Measurements from ENCODE around the gene PCNX2.

Gene PCNX2

DNA sequence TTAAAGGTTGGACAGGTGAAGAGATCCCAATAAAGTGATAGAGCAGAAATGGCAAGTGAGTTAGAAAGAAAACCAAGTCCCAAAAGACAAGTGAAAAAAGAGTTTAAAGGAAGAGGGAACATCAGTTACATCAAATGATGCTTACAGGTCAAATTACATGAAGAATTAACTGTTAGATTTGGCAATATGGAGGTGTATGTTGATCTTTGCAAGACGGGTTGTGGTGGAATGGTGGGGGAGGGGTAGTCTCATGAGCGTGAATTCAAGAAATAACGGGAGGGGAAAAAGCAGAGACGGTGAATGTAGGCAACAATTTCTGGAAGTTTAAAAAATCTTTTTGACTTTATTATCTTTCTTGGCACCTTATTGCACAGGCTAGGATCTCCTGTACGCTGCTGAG lies 268.5 kb downstream of the PCNX2 start:
- no peak overlapping the region for H3K23ac ChIP-seq (ENCODE audit: low read length)
- no peaks in the 10 kb centered on the region for H3K79me1 ChIP-seq (ENCODE audit: low read length)
- H2BK15ac ChIP-seq (replicated peaks; ENCODE audit: low read depth) = no peak overlapping the region
- no peaks in the 10 kb centered on the region for H3K27me3 ChIP-seq (ENCODE audit: insufficient read depth, low read length, poor library complexity)
- no peak overlapping the region for H3K4me2 ChIP-seq (ENCODE audit: low read length)
- no peak overlapping the region for H2AK5ac ChIP-seq (ENCODE audit: low read length)
- no peak overlapping the region for H2BK120ac ChIP-seq (ENCODE audit: low read depth, low read length)
- no peak overlapping the region for H4K8ac ChIP-seq (ENCODE audit: low read depth, low read length)
- H3K56ac ChIP-seq (ENCODE audit: low read length) = no peak overlapping the region
- no peaks in the 10 kb centered on the region for H3K79me2 ChIP-seq (ENCODE audit: control insufficient read depth, insufficient read depth, low read length)
- no peaks in the 10 kb centered on the region for H3K4me1 ChIP-seq (ENCODE audit: control insufficient read depth, low read depth, low read length)
- no peak overlapping the region for H2BK5ac ChIP-seq (ENCODE audit: low read length)
- WGBS (ENCODE audit: extremely low coverage, insufficient coverage, low lambda C conversion rate) = 100% methylated on average over 2 of the region's 5 CpGs
- no peak overlapping the region for H3K18ac ChIP-seq (ENCODE audit: low read length)
- H3K4ac ChIP-seq (ENCODE audit: low read depth, low read length) = no peak overlapping the region
- no peak overlapping the region for H3K27ac ChIP-seq (ENCODE audit: low read depth, low read length)
- H3K9ac ChIP-seq (ENCODE audit: low read length) = no peak overlapping the region
- H3K36me3 ChIP-seq (ENCODE audit: control insufficient read depth, insufficient read depth, low read length) = no peaks in the 10 kb centered on the region
- DNase-seq = no peak
- H4K5ac ChIP-seq (ENCODE audit: low read length) = no peak overlapping the region
- no peak overlapping the region for H3K4me3 ChIP-seq (ENCODE audit: low read length)

DNA sequence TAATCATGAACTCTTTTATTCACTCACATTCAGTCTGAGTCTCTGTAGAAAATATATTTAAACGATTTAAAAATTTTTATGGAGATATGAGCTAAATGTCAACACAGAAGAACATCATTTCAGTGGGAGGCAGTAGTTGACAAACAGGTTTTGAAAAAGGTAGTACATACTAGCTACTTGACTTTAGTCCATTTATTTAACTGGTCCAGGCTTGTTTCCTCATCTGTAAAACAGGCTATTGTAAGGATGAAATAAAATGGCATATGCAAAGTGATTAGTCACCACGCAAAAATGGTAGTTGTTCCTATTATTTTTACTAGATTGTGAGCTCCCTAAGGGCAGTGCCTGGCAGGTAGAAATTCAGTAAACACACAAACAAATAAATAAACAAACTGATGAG lies 270.0 kb downstream of the PCNX2 start:
- WGBS (ENCODE audit: extremely low coverage, insufficient coverage, low lambda C conversion rate) = no CpG with 5 or more reads among the region's 2 CpGs
- H3K4ac ChIP-seq (ENCODE audit: low read depth, low read length) = no peak overlapping the region
- no peak overlapping the region for H3K4me3 ChIP-seq (ENCODE audit: low read length)
- H2BK5ac ChIP-seq (ENCODE audit: low read length) = no peak overlapping the region
- H3K18ac ChIP-seq (ENCODE audit: low read length) = no peak overlapping the region
- H3K79me2 ChIP-seq (ENCODE audit: control insufficient read depth, insufficient read depth, low read length) = no peaks in the 10 kb centered on the region
- H4K5ac ChIP-seq (ENCODE audit: low read length) = no peak overlapping the region
- H3K4me2 ChIP-seq (ENCODE audit: low read length) = no peak overlapping the region
- peak; percentile 50 for DNase-seq
- H3K79me1 ChIP-seq (ENCODE audit: low read length) = no peaks in the 10 kb centered on the region
- H2BK120ac ChIP-seq (ENCODE audit: low read depth, low read length) = no peak overlapping the region
- H3K27me3 ChIP-seq (ENCODE audit: insufficient read depth, low read length, poor library complexity) = no peaks in the 10 kb centered on the region
- H4K8ac ChIP-seq (ENCODE audit: low read depth, low read length) = no peak overlapping the region
- H2AK5ac ChIP-seq (ENCODE audit: low read length) = no peak overlapping the region
- no peak overlapping the region for H3K27ac ChIP-seq (ENCODE audit: low read depth, low read length)
- H2BK15ac ChIP-seq (replicated peaks; ENCODE audit: low read depth) = no peak overlapping the region
- no peak overlapping the region for H3K56ac ChIP-seq (ENCODE audit: low read length)
- no peak overlapping the region for H3K9ac ChIP-seq (ENCODE audit: low read length)
- H3K23ac ChIP-seq (ENCODE audit: low read length) = no peak overlapping the region
- no peaks in the 10 kb centered on the region for H3K36me3 ChIP-seq (ENCODE audit: control insufficient read depth, insufficient read depth, low read length)
- H3K4me1 ChIP-seq (ENCODE audit: control insufficient read depth, low read depth, low read length) = peaks cover 6% of the 10 kb centered on the region

DNA sequence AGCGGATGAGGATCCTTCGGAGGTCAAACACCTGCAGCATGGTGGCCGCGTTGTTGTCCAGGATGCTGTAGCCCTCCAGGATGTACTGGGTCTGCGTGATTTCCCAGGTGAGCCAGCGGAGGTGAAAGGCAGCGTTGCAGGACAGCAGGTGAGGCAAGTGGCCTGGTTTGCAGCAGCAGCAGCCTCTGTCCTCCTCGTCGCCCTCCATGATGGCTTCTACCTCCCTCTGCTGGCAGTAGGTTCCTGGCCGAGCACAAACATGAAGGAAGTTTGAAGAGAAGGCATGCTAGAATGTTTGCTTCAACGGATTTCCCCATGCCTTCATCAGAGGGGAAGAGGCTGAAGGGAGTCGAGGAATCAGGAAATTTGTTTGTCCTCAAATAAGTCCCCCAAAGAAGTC lies 270.4 kb downstream of the PCNX2 start:
- H3K4me3 ChIP-seq (ENCODE audit: low read length) = no peak overlapping the region
- H4K8ac ChIP-seq (ENCODE audit: low read depth, low read length) = no peak overlapping the region
- H3K56ac ChIP-seq (ENCODE audit: low read length) = no peak overlapping the region
- H3K23ac ChIP-seq (ENCODE audit: low read length) = no peak overlapping the region
- H2BK5ac ChIP-seq (ENCODE audit: low read length) = no peak overlapping the region
- H3K36me3 ChIP-seq (ENCODE audit: control insufficient read depth, insufficient read depth, low read length) = no peaks in the 10 kb centered on the region
- H3K79me1 ChIP-seq (ENCODE audit: low read length) = no peaks in the 10 kb centered on the region
- WGBS (ENCODE audit: extremely low coverage, insufficient coverage, low lambda C conversion rate) = no CpG with 5 or more reads among the region's 12 CpGs
- DNase-seq = peak; percentile 90
- H3K79me2 ChIP-seq (ENCODE audit: control insufficient read depth, insufficient read depth, low read length) = no peaks in the 10 kb centered on the region
- H3K27me3 ChIP-seq (ENCODE audit: insufficient read depth, low read length, poor library complexity) = no peaks in the 10 kb centered on the region
- no peak overlapping the region for H4K5ac ChIP-seq (ENCODE audit: low read length)
- H2AK5ac ChIP-seq (ENCODE audit: low read length) = no peak overlapping the region
- no peak overlapping the region for H3K18ac ChIP-seq (ENCODE audit: low read length)
- H3K4ac ChIP-seq (ENCODE audit: low read depth, low read length) = no peak overlapping the region
- no peak overlapping the region for H3K27ac ChIP-seq (ENCODE audit: low read depth, low read length)
- peaks cover 8% of the 10 kb centered on the region for H3K4me1 ChIP-seq (ENCODE audit: control insufficient read depth, low read depth, low read length)
- no peak overlapping the region for H2BK120ac ChIP-seq (ENCODE audit: low read depth, low read length)
- H2BK15ac ChIP-seq (replicated peaks; ENCODE audit: low read depth) = no peak overlapping the region
- H3K4me2 ChIP-seq (ENCODE audit: low read length) = no peak overlapping the region
- H3K9ac ChIP-seq (ENCODE audit: low read length) = no peak overlapping the region

DNA sequence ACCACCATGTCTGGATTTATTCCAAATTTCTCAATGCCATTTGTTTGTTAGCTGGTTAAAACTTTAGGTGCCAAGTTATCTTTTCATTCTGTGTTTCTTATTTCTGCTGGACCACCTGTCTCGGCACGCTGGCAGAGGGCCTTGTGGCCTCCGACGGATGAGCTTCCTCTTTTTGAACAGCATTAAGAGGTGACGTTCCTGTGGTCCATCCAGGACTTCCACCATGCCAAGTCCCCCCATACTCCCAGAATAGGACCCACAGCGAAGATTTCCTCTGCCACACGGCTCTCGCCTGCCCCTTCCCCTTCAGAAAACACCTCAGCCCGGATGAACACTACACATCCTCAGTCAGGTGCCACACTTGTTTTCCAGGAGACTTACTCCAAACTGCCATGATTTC lies 271.3 kb downstream of the PCNX2 start:
- Histone ChIP-seq H3K79me2 (ENCODE audit: control insufficient read depth, insufficient read depth, low read length) (no peaks in the 10 kb centered on the region), H3K4ac (ENCODE audit: low read depth, low read length) (no peak overlapping the region), H2BK15ac (replicated peaks; ENCODE audit: low read depth) (no peak overlapping the region), H3K4me2 (ENCODE audit: low read length) (no peak overlapping the region), H3K4me3 (ENCODE audit: low read length) (no peak overlapping the region), H3K27ac (ENCODE audit: low read depth, low read length) (no peak overlapping the region), H3K36me3 (ENCODE audit: control insufficient read depth, insufficient read depth, low read length) (no peaks in the 10 kb centered on the region), H4K5ac (ENCODE audit: low read length) (no peak overlapping the region), H3K27me3 (ENCODE audit: insufficient read depth, low read length, poor library complexity) (no peaks in the 10 kb centered on the region), H4K8ac (ENCODE audit: low read depth, low read length) (no peak overlapping the region), H2BK5ac (ENCODE audit: low read length) (no peak overlapping the region), H3K23ac (ENCODE audit: low read length) (no peak overlapping the region), H2BK120ac (ENCODE audit: low read depth, low read length) (no peak overlapping the region), H3K9ac (ENCODE audit: low read length) (no peak overlapping the region), H3K56ac (ENCODE audit: low read length) (no peak overlapping the region), H2AK5ac (ENCODE audit: low read length) (no peak overlapping the region), H3K4me1 (ENCODE audit: control insufficient read depth, low read depth, low read length) (peaks cover 13% of the 10 kb centered on the region), H3K18ac (ENCODE audit: low read length) (no peak overlapping the region), H3K79me1 (ENCODE audit: low read length) (no peaks in the 10 kb centered on the region)
- WGBS (ENCODE audit: extremely low coverage, insufficient coverage, low lambda C conversion rate) = no CpG with 5 or more reads among the region's 9 CpGs
- no peak for DNase-seq

DNA sequence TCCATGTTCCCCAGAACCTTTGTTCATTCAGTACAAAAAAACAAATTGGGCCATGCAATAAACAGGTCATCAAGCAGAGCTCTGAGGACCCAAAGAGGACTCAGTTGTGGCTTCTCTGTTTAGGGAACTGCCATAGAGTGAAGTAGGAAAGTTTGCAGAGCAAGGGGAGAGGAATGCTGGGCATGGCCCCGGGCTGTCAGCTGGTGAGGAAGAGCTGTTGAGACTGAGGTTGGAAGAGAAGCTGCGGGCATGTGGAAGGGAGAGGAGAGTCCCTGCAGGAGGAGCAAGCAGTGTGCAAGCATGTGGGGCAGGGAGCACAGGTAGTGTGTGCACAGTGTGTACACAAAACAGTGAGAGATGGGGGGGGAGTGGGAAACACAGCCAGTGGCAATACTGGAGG lies 273.3 kb downstream of the PCNX2 start:
- Histone ChIP-seq H3K56ac (ENCODE audit: low read length) (no peak overlapping the region), H3K23ac (ENCODE audit: low read length) (no peak overlapping the region), H4K5ac (ENCODE audit: low read length) (no peak overlapping the region), H3K27ac (ENCODE audit: low read depth, low read length) (no peak overlapping the region), H2BK15ac (replicated peaks; ENCODE audit: low read depth) (no peak overlapping the region), H3K4ac (ENCODE audit: low read depth, low read length) (no peak overlapping the region), H3K4me2 (ENCODE audit: low read length) (no peak overlapping the region), H3K27me3 (ENCODE audit: insufficient read depth, low read length, poor library complexity) (no peaks in the 10 kb centered on the region), H4K8ac (ENCODE audit: low read depth, low read length) (no peak overlapping the region), H3K4me1 (ENCODE audit: control insufficient read depth, low read depth, low read length) (peaks cover 13% of the 10 kb centered on the region), H3K18ac (ENCODE audit: low read length) (no peak overlapping the region), H2BK120ac (ENCODE audit: low read depth, low read length) (no peak overlapping the region), H3K4me3 (ENCODE audit: low read length) (no peak overlapping the region), H2BK5ac (ENCODE audit: low read length) (no peak overlapping the region), H3K9ac (ENCODE audit: low read length) (no peak overlapping the region), H3K79me1 (ENCODE audit: low read length) (no peaks in the 10 kb centered on the region), H3K36me3 (ENCODE audit: control insufficient read depth, insufficient read depth, low read length) (no peaks in the 10 kb centered on the region), H3K79me2 (ENCODE audit: control insufficient read depth, insufficient read depth, low read length) (no peaks in the 10 kb centered on the region), H2AK5ac (ENCODE audit: low read length) (no peak overlapping the region)
- WGBS (ENCODE audit: extremely low coverage, insufficient coverage, low lambda C conversion rate) = no CpG with 5 or more reads among the region's 2 CpGs
- no peak for DNase-seq

DNA sequence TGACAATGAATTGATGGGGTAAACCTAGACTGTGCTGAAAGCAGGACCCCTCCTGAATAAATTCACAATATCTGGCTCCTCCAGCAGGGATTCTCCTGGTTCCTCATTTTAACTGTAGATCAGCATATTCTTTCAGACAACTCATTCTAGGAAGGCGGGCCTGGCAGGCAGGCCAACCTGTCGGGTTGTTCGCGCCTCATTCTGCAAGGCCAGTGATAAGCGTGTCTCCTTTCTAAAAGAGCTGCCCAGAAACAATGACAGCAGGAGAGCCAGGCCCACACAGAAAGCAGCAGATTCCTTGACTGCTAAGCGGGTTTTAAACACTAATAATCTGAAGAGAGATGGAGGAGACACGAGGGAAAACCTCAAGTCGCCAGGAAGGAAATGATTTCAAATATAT lies 275.1 kb downstream of the PCNX2 start:
- Histone ChIP-seq H4K5ac (ENCODE audit: low read length) (no peak overlapping the region), H2AK5ac (ENCODE audit: low read length) (no peak overlapping the region), H4K8ac (ENCODE audit: low read depth, low read length) (no peak overlapping the region), H3K4me1 (ENCODE audit: control insufficient read depth, low read depth, low read length) (peaks cover 13% of the 10 kb centered on the region), H3K4ac (ENCODE audit: low read depth, low read length) (no peak overlapping the region), H3K27me3 (ENCODE audit: insufficient read depth, low read length, poor library complexity) (no peaks in the 10 kb centered on the region), H3K4me3 (ENCODE audit: low read length) (no peak overlapping the region), H3K23ac (ENCODE audit: low read length) (no peak overlapping the region), H2BK15ac (replicated peaks; ENCODE audit: low read depth) (peak overlapping the region; percentile 28), H3K36me3 (ENCODE audit: control insufficient read depth, insufficient read depth, low read length) (no peaks in the 10 kb centered on the region), H3K9ac (ENCODE audit: low read length) (peak overlapping the region; percentile 31), H3K79me1 (ENCODE audit: low read length) (no peaks in the 10 kb centered on the region), H3K18ac (ENCODE audit: low read length) (no peak overlapping the region), H3K56ac (ENCODE audit: low read length) (no peak overlapping the region), H3K4me2 (ENCODE audit: low read length) (no peak overlapping the region), H3K27ac (ENCODE audit: low read depth, low read length) (peak overlapping the region; percentile 46), H2BK120ac (ENCODE audit: low read depth, low read length) (no peak overlapping the region), H2BK5ac (ENCODE audit: low read length) (no peak overlapping the region), H3K79me2 (ENCODE audit: control insufficient read depth, insufficient read depth, low read length) (no peaks in the 10 kb centered on the region)
- no CpG with 5 or more reads among the region's 8 CpGs for WGBS (ENCODE audit: extremely low coverage, insufficient coverage, low lambda C conversion rate)
- DNase-seq = peak; percentile 89
